Adipose tissue (tissue), 3 donors: ENCODE measurements around the gene POLR3E. TPM values are rescaled to one million over a fixed set of nuclear protein-coding genes. Genes with fewer than 3 reads are reported as not detected.
A peak's percentile ranks its signal among the peaks of the same experiment; 100 is the strongest.
"Not testable (repeated sequence)": the region's sequence is repeated elsewhere in the genome, so short reads cannot be mapped to it uniquely, and the experiment has no call there.

Experiments
- H3K27ac ChIP-seq: one replicate; pipeline ENCODE4 v1.5.1; 2013; ENCODE audit warnings: low read depth, low read length
- WGBS, 3 donors: extraction: QIAGEN DNeasy Blood & Tissue Kit; methylation state at CpG; one replicate each; pipeline ENCODE4 v1.1.7; 2013; 5-methylcytosine and 5-hydroxymethylcytosine counted together
- polyA plus RNA-seq, 3 donors: library from polyadenylated mRNA; stranded (reverse); fragments of 200-250 nt; gene quantifications; one replicate each; pipeline ENCODE4 v1.2.3, GENCODE V29; 2013
- donor health status: healthy with polysubstance abuse.
- donor health status: Bipolar disorder and iron deficiency.
- donor health status: healthy.

POLR3E gene
- polyA plus RNA-seq, 3 donors, result 19.1 to 29.3 (median 24.3) TPM

DNA sequence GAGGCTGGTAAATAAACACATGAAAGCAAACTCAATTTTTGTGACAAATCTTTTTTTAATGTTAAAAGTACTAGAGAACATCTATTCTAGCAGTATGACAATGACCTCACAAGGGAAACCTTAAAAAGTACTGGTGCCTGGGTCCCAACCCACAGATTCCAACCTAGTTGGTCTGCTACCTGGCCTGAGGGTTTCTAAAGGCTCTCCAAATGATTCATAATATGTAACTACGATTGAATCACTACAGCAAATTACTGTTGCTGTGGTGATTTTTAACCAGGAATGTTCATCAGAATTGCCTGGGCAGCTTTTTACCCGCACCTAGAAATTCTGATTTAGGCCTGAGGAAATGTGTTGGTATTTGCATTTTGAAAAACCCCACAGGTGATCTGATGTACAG is 51.1 kb downstream of the POLR3E start:
- WGBS, 3 donors, result 76 to 95% (median 92%) methylated on average over 2 of the region's 2 CpGs
- H3K27ac ChIP-seq, result no peak overlapping the region

DNA sequence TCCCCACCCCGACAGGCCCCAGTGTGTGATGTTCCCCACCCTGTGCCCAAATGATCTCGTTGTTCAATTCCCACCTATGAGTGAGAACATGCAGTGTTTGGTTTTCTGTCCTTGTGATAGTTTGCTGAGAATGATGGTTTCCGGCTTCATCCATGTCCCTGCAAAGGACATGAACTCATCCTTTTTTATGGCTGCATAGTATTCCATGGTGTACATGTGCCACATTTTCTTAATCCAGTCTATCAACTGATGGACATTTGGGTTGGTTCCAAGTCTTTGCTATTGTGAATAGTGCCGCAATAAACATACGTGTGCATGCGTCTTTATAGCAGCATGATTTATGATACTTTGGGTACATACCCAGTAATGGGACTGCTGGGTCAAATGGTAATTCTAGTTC is 53.8 kb downstream of the POLR3E start:
- WGBS, 3 donors, result 95 to 96% (median 96%) methylated on average over 5 to 6 of the region's 6 CpGs
- H3K27ac ChIP-seq, result not testable (repeated sequence)

- no peak overlapping the region for H3K27ac ChIP-seq
- 95 to 97% (median 97%) methylated on average over 6 of the region's 6 CpGs for WGBS, 3 donors
Measured at GRCh38 chr16:22352140-22352539, 54.9 kb downstream of the POLR3E start.

GRCh38 chr16:22352723-22353122 is 55.5 kb downstream of the POLR3E start:
- no peak overlapping the region for H3K27ac ChIP-seq
- WGBS, 3 donors, result 96 to 97% (median 96%) methylated on average over 5 of the region's 5 CpGs

- no peak overlapping the region for H3K27ac ChIP-seq
- WGBS, 3 donors, result 19 to 54% (median 26%) methylated on average over 3 of the region's 3 CpGs
Measured at GRCh38 chr16:22353191-22353919, 56.1 kb downstream of the POLR3E start.

- 49 to 62% (median 61%) methylated on average over 5 of the region's 5 CpGs for WGBS, 3 donors
Measured at GRCh38 chr16:22353933-22354541, 56.8 kb downstream of the POLR3E start.

DNA sequence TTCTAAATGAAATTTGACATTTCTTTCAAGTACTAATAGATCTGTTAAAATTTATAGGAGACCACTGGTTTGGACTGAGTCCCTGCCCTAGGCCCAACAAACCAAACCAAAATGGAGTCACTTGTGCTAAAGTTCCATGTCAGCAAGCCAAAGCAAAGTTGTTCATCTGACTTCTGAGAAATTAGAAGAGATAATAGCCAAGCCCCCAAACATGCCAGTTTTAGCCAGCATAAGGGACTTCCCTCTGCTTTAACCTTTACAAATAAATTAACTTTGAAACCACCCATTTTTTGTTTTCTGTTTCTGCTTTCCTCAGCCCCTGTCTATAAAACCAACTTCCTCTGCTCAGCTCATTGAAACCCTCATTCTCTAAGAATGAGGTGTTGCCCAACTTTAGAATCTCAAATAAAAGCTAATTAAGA is 58.3 kb downstream of the POLR3E start:
- no peak overlapping the region for H3K27ac ChIP-seq

More at GRCh38 chr16:22353933-22354541, 56.8 kb downstream of the POLR3E start:
- H3K27ac ChIP-seq, result no peak overlapping the region

DNA sequence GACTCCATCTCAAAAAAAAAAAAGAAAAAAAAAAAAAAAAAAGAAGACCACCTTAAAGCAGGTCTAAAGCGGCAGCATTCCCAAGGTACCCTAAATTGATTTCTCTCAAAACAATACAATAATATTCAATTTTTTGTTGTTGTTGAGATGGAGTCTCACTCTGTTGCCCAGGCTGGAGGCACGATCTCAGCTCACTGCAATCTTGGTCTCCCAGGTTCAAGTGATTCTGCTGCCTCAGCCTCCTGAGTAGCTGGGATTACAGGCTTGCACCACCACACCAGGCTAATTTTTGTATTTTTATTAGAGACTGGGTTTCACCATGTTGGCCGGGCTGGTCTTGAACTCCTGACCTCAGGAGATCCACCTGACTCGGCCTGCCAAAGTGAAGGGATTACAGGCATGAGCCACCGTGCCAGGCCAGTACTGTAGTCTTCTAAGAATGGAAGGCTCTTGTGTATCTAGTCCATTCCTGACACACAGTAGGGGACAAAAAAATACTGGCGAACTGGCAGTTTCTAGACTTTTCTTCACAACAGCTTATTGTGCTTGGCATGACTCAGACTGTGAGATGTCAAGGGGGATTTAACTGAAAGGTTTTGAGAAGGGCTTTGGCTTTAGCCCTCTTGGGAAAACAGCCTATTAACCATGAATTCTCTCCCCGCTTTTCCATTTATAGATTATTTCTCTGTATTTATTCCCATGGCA is 59.9 kb downstream of the POLR3E start:
- 93 to 96% (median 94%) methylated on average over 7 of the region's 7 CpGs for WGBS, 3 donors
- no peak overlapping the region for H3K27ac ChIP-seq

DNA sequence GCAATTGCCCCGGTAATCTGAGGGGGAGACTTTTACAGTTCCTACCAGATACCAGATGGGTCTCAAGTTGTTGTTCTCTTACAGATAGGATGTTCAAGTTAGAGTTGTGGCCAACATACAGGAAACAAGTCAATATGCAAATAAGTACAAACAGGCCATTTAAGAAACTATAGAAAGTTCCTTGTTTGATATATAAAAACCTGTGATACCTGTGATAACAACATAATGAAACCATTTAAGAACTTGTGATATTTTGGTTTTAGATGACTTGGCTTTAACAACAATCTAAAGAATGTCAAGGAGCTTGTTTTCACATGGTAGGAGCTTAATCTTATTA is 60.4 kb downstream of the POLR3E start:
- WGBS, 3 donors, result 41 to 60% (median 59%) methylated on average over 1 of the region's 1 CpG
- H3K27ac ChIP-seq, result no peak overlapping the region

DNA sequence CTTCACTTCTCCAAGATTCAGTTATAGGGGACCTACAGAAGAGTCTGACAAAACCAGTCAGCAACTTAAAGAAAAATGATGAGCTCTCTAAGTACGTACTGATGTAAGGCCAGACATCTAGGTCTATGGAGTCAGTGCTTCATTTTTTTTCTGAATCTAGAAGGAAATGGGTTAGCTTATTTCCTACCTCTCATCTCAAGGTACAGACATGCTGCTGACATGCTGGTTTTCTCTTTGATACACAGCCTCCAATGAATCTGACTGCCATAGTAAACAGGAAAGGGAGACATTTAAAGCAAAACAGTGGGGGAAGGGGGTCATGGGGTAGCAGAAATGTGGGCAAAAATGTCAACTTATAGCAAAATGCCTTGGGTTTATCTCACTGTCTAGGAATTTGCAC is 60.8 kb downstream of the POLR3E start:
- no peak overlapping the region for H3K27ac ChIP-seq
- 73 to 92% (median 74%) methylated on average over 1 of the region's 1 CpG for WGBS, 3 donors

DNA sequence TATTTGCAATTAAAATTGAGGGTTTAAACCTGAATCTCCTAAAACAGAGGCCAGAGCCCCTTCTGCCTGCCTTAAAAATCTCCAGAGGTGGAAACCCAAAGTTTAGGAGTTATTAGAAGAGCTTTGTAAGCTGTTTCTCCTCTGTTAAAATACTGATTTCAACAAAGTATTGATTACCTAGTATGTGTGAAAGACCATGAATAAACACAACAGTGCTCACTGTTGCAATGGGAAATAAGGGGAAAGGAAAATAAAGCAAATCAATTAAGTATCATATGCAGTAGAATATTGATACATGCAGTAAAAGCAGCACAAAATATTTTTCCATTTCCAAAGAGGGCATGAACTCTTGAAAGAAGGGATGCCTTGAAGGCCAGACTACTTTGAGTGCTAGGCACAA is 62.5 kb downstream of the POLR3E start:
- no peak overlapping the region for H3K27ac ChIP-seq

DNA sequence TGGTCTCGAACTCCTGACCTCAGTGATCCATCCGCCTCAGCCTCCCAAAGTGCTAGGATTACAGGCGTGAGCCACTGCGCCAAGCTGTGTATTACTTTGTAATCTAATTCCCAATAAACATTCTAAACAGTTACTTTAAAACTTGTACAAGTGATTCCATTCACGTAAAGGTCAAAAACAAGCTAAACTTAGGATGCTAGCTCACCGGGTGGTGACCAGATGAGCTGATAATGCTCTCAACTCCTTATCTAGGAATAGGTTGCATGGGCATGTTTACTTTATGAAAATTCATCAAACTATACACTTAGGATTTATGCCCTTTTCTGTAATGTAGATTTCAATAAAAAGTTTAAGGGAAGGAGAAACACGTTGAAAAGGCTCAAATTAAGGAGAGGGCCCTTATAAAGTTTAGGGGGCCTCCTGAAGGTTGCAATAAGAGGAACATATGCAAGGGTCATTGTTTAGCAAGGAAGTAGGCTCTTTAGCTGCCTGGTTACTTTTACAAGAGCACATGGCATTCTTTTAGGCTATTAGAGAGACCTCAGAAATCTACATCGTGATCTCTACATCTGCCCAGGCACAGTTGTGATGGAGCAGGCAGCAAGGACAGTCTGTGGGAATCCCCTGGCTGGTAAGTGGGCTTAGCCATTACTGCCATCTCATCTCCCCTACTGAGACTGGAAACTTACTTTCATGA is 63.9 kb downstream of the POLR3E start:
- H3K27ac ChIP-seq, result no peak overlapping the region
- WGBS, 3 donors, result 85 to 89% (median 86%) methylated on average over 8 of the region's 8 CpGs

GRCh38 chr16:22364241-22364640 is 67.0 kb downstream of the POLR3E start:
- 92 to 97% (median 93%) methylated on average over 2 of the region's 2 CpGs for WGBS, 3 donors
- H3K27ac ChIP-seq, result no peak overlapping the region

DNA sequence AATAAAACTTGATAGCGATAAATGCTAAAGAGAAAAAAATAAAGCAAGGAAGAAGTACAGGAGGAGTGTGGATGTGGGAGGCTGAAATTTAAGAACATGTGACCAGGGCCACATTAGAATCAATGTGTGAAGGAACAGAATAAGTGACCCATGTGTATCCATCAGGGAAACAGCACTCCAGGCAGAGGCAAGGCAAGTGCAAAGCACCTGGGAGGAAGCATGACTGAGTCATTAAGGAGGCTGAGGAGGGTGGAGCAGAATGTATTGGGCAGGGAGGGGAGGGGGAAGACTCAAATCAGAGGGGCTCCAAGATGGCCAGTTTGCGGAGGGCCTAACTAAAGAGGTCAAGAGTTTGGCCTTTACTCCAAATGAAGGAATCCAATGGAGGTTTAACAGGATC is 69.2 kb downstream of the POLR3E start:
- 99 to 100% (median 100%) methylated on average over 2 of the region's 2 CpGs for WGBS, 3 donors
- no peak overlapping the region for H3K27ac ChIP-seq

- 90 to 96% (median 92%) methylated on average over 3 of the region's 3 CpGs for WGBS, 3 donors
- H3K27ac ChIP-seq, result no peak overlapping the region
Measured at GRCh38 chr16:22366889-22367288, 69.7 kb downstream of the POLR3E start.

GRCh38 chr16:22368200-22368826 is 71.1 kb downstream of the POLR3E start:
- WGBS, 3 donors, result 87 to 97% (median 95%) methylated on average over 8 of the region's 8 CpGs
- not testable (repeated sequence) for H3K27ac ChIP-seq

DNA sequence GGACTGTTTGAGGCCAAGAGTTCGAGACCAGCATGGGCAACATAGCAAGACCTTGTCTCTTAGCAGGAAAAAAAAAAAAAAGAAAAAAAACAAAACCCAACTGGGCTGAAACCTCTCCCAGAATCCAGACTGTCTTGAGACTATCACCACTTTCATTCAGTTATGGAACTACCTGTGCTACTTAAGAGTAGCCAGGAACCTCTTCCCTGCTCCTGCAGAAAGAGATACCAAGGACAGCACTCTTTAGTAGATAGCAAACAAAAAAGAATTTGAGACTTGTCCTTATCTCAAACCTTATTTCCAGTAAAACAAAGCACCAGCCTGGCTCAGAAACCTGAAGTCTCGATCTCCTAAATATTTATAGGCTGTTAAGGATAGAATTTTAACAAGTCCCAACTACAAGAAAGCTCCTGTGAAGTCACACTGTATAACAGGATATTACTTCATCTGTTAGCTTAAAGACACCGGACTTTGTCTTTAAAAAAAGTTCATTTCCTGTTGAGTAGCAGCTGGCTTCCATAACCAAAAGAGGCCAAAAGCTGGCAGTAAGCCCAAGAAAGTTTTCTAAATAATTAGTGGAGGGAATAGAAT is 72.1 kb downstream of the POLR3E start:
- 28 to 49% (median 47%) methylated on average over 3 of the region's 3 CpGs for WGBS, 3 donors
- H3K27ac ChIP-seq, result peak overlapping the region; percentile 26

DNA sequence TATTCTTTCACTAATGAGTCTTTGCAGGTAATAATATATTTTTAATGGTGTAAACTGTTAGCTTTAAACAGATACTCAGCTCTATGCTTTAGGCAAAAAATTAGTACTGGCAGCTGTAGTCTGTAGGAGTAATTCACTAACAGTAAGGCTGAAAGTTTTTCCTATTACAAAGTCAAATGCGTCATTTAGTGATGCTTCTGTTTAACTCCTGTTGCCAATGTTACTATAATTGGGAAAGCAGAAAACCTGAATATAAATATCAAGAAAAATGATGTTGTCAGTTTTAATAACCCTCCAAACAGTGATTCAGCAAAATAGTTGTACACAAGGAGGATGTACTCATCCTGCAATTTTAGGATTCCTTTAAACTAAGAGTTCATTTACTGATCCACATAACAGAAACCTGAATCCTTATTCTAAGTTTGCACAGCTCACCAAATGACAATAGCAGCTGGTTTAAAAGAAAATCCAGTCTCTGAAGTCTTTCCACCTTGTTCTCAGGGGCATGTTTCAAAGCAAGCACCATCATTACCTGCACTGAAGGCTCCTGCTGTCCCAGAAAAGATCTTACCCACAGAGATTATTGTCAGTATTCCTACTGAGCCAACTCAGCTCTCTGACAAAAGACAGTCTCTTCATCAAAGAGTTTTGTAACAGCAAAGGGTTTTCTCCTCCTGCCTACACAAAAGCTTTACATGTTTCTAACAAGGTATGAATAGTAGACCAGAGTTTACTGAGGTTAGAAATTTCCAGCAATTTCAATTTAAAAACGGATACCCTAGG is 73.0 kb downstream of the POLR3E start:
- WGBS, 3 donors, result 61 to 80% (median 63%) methylated on average over 2 of the region's 2 CpGs
- H3K27ac ChIP-seq, result no peak overlapping the region
